ENCODE data around the gene NOL3. TPM values are rescaled to one million over a fixed set of nuclear protein-coding genes. Genes with fewer than 3 reads are reported as not detected.

Gene NOL3
- total RNA-seq, 1 donor from 2014 or later, result 110 TPM

DNA sequence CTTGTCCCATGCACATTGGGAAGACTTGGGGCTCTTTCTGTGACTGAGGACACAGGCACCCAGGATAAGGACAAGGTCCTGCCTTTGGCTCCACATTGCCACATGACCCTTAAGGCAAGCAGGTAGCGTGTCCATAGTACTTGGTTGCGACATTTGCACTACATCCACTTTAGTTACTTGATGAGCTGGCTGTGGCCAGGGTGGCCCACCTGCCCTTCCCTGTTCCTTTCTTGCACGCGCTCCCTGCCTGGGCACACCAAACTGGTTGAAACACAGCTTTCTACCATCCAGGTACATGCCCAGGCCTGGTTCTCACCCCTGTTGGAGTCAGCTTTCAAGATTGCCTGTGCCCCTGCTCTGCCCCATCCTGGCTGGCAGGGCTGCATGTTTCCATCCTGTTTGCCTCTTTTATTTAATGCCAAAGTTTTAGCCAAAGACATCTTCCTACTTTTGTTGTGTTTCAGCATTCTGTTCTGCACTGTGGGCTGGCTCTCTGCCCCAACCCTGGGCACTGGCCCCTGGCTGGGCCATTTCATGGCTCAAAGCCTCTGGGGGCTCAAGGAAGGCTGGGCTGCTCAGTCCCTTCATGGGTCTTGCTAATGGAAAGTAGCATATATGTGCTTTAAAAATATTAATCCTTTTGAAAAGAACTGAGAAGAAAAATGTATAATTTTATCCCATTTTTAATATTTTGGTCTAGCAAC, 22.7 kb upstream of the NOL3 start:
- no peak for DNase-seq
- intact Hi-C loops (cut with micrococcal nuclease), result no loop called here
- TF ChIP-seq, protein P1, sequence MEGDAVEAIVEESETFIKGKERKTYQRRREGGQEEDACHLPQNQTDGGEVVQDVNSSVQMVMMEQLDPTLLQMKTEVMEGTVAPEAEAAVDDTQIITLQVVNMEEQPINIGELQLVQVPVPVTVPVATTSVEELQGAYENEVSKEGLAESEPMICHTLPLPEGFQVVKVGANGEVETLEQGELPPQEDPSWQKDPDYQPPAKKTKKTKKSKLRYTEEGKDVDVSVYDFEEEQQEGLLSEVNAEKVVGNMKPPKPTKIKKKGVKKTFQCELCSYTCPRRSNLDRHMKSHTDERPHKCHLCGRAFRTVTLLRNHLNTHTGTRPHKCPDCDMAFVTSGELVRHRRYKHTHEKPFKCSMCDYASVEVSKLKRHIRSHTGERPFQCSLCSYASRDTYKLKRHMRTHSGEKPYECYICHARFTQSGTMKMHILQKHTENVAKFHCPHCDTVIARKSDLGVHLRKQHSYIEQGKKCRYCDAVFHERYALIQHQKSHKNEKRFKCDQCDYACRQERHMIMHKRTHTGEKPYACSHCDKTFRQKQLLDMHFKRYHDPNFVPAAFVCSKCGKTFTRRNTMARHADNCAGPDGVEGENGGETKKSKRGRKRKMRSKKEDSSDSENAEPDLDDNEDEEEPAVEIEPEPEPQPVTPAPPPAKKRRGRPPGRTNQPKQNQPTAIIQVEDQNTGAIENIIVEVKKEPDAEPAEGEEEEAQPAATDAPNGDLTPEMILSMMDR (IDR thresholded peaks at IDR 0.05; ENCODE audit: borderline replicate concordance), result no peak
- Histone ChIP-seq H3K27me3 (ENCODE audit: low read depth) (peaks cover 12% of the 10 kb centered on the region), H3K9me3 (replicated peaks) (no peaks in the 10 kb centered on the region), H3K4me3 (no peak overlapping the region), H3K27ac (replicated peaks) (no peak overlapping the region), H3K4me1 (peaks cover 19% of the 10 kb centered on the region), H3K36me3 (peaks cover 55% of the 10 kb centered on the region)

DNA sequence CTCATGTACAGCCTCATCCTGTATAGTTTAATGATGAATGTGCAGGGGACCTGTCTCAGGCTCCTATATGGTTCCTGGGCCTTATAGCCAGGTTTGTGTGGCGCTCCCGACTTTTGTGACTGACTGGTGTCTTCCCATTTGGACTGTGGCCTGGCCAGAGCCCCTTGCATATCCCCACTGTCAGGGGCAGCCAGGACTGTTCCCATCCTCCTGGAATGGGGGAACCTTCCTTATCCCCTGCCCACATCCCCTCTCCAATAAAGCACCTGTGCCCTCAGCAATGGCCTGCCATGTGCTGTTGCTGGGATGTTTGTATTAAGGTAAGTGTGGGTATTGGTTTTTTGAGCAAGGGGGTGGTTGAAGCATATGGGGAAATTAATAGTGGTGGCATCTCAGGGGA, 22.1 kb upstream of the NOL3 start:
- intact Hi-C loops (cut with micrococcal nuclease), result no loop called here
- Histone ChIP-seq H3K4me3 (no peak overlapping the region), H3K27me3 (ENCODE audit: low read depth) (peaks cover 12% of the 10 kb centered on the region), H3K27ac (replicated peaks) (no peak overlapping the region), H3K9me3 (replicated peaks) (no peaks in the 10 kb centered on the region), H3K4me1 (peaks cover 19% of the 10 kb centered on the region), H3K36me3 (peaks cover 49% of the 10 kb centered on the region)
- no peak for DNase-seq
- TF ChIP-seq, protein P1 (IDR thresholded peaks at IDR 0.05; ENCODE audit: borderline replicate concordance), result no peak

DNA sequence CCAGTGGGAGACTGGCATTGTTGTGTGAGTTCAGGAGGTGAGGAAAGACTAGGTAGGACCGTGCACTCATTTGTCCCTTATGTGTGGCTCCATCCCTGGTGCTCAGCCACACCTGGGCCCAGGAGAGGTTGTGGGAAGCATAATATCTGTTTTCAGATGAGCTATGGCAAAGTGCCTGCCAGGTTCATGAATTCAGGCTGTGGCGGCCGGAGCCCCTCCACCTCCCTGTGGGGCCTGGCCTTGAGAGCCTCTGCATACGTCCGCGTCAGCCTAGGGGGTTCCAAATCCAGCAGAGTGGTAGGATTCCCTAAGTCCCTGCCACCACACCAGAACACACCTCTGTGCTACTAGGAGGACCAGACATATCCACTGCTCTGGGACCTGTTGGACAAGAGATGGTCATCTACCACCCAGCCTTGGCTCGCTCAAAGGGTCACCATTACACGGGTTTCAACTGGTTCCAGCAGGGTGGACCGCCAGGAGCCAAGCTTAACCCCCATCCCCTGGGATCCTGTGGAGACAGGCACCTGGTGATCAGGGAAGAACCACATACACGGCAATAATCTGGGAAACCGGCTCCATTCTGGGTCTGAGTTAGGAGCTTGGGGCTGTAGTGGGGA, 21.6 kb upstream of the NOL3 start:
- TF ChIP-seq, protein P1 (IDR thresholded peaks at IDR 0.05; ENCODE audit: borderline replicate concordance), result no peak
- intact Hi-C loops (cut with micrococcal nuclease), result no loop called here
- no peak overlapping the region for H3K27ac ChIP-seq (replicated peaks)
- no peaks in the 10 kb centered on the region for H3K9me3 ChIP-seq (replicated peaks)
- DNase-seq, result no peak
- H3K36me3 ChIP-seq, result peaks cover 44% of the 10 kb centered on the region
- H3K4me1 ChIP-seq, result peaks cover 19% of the 10 kb centered on the region
- H3K27me3 ChIP-seq (ENCODE audit: low read depth), result peaks cover 12% of the 10 kb centered on the region
- H3K4me3 ChIP-seq, result no peak overlapping the region

- H3K9me3 ChIP-seq (replicated peaks), result no peaks in the 10 kb centered on the region
- H3K36me3 ChIP-seq, result peaks cover 37% of the 10 kb centered on the region
- TF ChIP-seq, protein P1 (IDR thresholded peaks at IDR 0.05; ENCODE audit: borderline replicate concordance), result no peak
- H3K27me3 ChIP-seq (ENCODE audit: low read depth), result peaks cover 12% of the 10 kb centered on the region
- H3K4me1 ChIP-seq, result peaks cover 20% of the 10 kb centered on the region
- no peak for DNase-seq
- peak overlapping the region; percentile 82 for H3K27ac ChIP-seq (replicated peaks)
- H3K4me3 ChIP-seq, result peak overlapping the region; percentile 75
- intact Hi-C loops (cut with micrococcal nuclease), result loop anchor here (5.0 kb wide), 1 partner anchor 172 kb away; no protein-coding TSS in a partner anchor
These were observed 20.9 kb upstream of the NOL3 start for GRCh38 chr16:67149276-67150046.

DNA sequence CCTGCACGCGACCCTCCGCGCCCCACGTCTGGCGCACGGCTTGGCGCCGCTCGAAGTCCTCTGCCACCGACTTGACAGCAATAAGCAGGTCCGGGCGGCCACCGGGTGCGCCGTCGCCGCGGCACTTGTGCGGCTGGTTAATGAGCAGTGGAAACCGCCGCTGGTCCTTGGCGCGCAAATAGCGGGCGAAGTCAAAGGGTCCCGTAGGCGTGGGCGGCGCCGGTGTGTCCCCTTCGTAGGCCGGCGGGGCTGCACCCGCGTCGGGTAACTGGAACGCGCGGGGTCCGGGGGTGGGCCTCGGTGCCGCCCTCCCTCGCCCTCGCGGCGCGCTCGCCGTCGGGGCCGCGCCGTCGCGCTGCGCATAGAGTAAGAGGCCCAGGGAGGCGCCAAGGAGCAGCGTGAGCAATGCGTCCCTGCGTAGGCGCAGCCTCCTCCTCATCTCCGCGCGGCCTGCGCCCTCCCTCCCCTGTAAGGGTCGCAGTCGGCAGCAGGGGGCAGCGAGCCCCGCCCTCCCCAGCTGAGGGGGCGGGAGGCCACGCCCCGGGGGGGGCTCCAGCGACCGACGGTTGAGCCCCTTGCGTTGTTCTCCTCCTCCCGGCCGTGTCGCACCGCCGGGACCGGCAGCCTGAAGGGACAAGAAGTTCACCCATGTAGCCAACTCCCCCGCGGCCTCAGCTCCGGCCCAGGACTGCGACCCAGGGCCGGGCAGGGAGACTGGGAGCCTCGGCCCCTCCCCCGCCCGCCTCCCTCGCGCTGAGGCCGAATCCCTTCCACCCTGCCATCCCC, 20.1 kb upstream of the NOL3 start:
- H3K4me3 ChIP-seq, result peak overlapping the region; percentile 75
- TF ChIP-seq, protein P1 (IDR thresholded peaks at IDR 0.05; ENCODE audit: borderline replicate concordance), result no peak
- H3K4me1 ChIP-seq, result peaks cover 28% of the 10 kb centered on the region
- intact Hi-C loops (cut with micrococcal nuclease), result loop anchor here (5.0 kb wide), 1 partner anchor 173 kb away; no protein-coding TSS in a partner anchor
- peak overlapping the region; percentile 82 for H3K27ac ChIP-seq (replicated peaks)
- peak; percentile 56 for DNase-seq
- H3K27me3 ChIP-seq (ENCODE audit: low read depth), result peaks cover 12% of the 10 kb centered on the region
- H3K36me3 ChIP-seq, result peaks cover 29% of the 10 kb centered on the region
- no peaks in the 10 kb centered on the region for H3K9me3 ChIP-seq (replicated peaks)

All from left ventricle myocardium inferior (tissue), 1 donor.